GM19023 (cell line): ENCODE data around the gene TMTC3.

Experiments
- ATAC-seq: cut with Tn5 transposase; IDR thresholded peaks from one replicate; pipeline ENCODE4 v1.9.1; 2021; ENCODE audit warnings: mild to moderate bottlenecking, moderate library complexity; ENCODE audit not compliant: unreplicated experiment

TMTC3 gene

DNA sequence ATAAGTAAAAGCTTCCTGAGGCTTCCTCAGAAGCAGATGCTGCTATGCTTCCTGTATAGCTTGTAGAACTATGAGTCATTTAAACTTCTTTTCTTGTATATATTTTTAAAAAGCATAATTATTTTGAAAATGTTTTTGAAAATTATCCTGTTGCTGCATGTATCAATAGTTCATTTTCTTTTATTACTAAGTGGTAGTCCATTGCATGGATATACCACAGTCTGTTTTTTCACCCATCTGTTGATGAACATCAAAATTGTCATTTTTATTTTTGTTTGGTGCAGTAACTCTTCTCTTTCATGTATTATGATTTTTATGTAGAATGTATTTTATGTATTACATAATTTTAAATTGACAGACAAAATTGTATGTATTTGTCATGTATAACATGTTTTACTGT is 81.4 kb downstream of the TMTC3 start:
- ATAC-seq: no peak

DNA sequence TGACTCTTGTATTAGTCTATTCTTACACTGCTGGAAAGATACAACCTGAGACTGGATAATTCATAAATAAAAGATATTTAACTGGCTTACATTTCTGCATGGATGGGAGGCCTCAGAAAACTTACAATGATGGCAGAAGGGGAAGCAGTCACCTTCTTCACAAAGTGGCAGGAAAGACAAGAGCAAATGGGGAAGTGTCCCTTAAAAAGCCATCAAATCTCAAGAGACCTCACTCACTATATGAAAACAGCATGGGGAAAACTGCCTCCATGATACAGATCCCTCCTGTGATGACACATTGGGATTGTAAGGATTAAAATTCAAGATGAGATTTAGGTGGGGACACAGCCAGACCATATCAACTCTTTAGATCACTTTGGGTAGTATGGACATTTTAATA is 83.7 kb downstream of the TMTC3 start:
- no peak for ATAC-seq

- ATAC-seq: no peak
Observed at GRCh38 chr12:88227263-88227662, 85.2 kb downstream of the TMTC3 start.

DNA sequence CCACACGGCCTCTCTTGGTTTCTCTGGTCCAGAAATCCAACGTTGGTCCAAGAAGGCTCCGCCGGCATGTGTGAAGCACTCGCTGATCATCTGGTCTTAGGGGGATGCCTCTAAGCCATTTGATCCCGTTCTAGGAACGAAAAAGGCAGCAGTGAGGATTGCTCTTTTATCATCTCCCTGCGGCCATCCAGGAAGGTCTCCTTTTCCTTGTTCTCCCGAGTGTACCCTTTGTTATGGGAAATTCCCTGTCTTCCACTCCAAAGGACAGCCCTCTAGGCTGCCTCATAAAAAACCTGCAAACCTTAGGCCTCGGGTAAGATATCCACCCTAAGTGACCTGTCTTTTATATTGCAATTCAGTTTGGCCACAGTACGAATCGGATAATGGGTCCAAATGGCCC is 85.8 kb downstream of the TMTC3 start:
- no peak for ATAC-seq

DNA sequence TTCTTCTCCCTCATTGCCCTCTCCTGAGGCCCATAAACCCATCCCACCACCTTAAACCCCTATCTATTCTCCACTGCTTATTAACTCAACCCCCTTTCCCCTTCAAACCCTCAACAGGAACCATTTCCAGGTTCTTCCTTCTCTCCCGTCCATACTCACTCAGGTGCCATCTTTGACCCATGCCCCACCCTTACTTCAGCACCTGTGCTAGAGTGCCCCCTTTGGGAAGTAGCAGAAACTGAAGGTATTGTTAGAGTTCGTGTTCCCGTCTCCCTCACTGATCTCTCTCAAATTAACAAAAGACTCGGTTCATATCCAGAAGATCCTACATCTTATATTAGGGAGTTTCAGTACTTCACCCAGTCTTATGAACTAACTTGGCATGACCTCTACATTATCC is 86.6 kb downstream of the TMTC3 start:
- ATAC-seq: no peak

GRCh38 chr12:88230271-88230670 is 88.2 kb downstream of the TMTC3 start:
- no peak for ATAC-seq

DNA sequence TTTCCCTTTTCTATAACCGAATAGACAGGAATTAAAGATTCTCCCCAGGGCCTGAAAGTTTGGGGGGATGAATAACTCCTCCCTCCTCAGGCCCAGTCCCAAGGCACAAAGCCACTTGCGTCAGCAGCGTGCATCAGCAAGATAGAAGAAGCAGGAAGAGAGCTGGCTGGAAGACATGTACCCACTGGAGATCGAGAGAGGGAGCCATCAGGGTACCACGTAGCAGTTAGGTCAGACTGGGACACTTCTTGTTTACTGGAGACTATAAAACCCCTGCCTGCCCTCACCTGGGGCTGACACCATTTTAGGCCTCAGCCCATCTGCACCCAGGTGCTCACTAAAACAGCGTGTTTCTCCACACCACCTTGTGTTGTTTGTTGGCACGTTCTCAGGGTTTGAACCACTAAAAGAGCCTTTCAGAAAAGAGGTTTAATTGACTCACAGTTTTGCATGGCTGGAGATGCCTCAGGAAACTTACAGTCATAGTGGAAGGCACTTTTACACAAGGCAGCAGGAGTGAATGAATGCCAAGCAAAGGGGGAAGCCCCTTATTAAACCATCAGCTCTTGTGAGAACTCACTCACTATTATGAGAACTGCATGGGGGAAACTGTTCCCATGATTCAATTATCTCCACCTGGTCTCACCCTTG is 93.2 kb downstream of the TMTC3 start:
- ATAC-seq: no peak

DNA sequence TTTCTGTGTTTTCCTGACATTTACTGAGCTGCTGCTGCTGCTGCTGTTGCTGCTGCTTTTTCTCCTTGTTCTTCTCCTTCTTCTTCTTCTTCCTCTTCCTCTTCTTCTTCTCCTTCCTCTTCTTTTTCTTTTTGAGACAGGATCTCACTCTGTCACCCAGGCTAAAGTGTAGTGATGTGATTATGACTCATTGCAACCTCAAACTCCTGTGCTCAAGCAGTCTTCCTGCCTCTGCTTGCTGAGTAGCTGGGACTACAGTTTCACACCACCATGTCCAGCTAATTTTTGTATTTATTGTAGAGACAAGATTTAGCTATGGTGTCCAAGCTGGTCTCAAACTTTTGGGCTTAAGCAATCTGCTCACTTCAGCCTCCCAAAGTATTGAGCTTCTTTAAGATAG is 95.8 kb downstream of the TMTC3 start:
- no peak for ATAC-seq

DNA sequence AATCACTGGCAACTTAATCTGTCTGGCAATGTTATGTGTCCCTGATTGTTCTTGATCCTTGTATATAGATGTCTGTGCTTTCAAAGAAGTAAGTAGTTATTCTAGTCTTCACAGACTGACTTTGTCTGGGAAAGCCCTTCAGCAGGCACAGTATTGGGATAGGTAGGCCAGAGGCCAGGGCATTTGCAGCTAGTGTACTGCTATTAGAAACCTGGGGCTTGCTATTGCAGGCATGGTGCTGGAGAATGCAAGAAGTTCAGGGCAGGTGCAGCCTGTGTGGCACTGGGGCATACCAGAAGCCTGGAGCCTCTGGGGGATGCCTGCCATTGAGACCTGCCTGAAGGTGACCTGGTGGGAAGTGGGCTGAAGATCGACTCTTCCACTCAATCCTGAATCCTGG is 96.3 kb downstream of the TMTC3 start:
- no peak for ATAC-seq

DNA sequence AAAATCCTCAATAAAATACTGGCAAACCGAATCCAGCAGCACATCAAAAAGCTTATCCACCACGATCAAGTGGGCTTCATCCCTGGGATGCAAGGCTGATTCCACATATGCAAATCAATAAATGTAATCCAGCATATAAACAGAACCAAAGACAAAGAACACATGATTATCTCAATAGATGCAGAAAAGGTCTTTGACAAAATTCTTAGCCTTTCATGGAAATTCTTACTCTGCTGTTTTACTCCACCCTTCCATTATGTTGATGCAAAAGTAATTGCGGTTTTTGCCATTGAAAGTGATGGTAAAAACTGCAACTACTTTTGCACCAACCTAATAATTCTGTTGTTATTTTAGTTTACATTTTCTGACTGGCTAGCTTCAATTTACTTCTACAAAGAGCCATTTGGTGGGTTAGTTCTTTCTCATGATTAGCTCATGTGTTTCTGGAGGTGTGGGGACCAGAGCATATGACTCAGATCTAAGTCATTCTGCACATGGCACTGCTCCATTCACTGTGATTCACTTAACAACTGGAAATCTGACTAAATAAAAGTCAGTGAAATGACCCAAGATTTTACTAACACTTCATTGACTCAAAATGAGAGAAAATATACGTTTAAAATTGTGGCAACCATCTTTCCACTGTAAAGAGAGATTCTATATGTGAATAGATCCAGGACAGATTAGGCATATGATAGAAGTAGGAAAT is 99.9 kb downstream of the TMTC3 start:
- ATAC-seq: peak; percentile 62

DNA sequence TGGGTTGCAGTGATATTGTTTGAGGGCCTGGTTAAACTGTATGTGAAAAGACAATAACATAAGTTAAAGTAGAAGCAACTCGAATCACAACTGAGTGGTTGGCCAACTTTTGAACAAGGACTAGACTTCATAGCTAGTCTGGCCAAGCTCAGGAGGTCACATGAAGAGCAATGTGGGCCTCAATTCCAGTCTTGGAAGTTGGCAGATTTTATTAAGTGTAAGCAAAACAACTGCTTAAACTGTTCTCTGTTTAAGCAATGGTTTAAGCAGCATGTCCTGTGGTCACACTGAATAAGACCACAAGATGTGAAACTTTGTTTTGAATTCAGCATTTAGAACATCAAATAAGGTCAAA is 100.4 kb downstream of the TMTC3 start:
- peak; percentile 27 for ATAC-seq

DNA sequence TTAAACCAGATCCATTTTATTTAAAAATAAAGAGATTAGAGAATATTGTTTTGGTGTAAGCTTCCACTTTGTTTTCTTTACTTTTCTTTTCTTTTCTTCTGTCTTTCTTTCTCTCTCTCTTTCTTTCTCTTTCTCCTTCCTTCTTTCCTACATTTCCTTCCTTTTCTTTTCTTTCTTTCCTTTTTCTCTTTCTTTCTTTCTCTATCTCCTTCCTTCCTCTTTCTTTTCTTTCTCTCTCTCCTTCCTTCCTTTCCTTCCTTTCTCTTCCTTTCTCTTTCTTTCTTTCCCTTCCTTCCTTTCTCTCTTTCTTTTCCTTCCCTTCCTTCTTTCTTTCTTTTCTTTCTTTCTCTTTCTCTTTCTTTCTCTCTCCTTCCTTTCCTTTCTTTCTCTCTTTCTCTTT is 100.8 kb downstream of the TMTC3 start:
- no peak for ATAC-seq

DNA sequence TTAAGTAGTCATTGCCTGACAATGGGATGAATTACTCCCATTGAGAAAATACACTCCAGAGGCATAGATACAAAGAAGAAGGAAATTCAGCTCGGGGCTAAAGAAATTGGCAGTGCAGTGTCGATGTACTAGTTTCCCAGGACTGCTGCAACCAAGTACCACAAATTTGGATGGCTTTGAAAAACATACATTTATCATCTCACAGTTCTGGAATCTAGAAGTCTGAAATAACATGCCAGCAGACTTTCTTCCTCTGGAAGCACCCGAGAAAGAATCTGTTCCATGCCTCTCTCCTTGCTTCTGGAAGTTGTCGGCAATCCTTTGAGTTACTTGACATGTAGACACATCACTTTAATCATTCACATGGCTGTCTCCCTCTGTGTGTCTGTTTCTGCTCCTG is 101.9 kb downstream of the TMTC3 start:
- no peak for ATAC-seq

DNA sequence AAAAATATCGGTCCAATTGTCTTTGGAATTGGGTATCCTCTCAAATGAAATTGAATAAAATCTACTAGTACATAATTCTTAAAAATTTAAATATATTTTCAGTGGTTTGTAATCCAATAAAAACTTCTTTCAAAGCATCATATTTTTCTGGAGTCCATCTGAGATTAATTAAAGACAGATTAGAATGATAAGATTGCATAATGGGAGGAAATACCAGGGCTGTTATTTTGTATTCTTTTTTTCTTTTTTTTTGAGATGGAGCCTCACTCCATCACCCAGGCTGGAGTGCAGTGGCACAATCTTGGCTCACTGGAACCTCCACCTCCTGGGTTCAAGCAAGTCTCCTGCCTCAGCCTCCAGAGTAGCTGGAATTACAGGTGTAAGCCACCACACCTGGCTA is 103.8 kb downstream of the TMTC3 start:
- ATAC-seq: no peak

DNA sequence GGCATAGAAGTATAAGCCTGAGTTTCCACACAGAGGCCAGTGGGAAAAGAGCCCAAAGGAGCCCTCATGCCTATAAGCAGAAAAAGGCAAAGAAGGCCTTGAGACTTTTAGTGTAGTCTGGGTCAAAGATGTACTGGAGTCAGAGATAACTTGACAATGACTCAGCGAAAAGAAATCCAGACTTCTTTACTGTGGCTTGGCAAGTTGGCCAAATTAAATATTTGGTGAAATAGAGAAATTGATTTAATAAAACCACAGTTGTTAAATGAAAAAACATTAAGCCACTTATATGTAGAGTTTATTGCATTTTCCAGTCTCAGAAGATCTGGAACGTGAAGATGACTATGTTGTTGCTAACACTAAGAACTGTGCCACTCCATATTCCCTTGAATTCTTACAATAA is 105.1 kb downstream of the TMTC3 start:
- ATAC-seq: no peak

DNA sequence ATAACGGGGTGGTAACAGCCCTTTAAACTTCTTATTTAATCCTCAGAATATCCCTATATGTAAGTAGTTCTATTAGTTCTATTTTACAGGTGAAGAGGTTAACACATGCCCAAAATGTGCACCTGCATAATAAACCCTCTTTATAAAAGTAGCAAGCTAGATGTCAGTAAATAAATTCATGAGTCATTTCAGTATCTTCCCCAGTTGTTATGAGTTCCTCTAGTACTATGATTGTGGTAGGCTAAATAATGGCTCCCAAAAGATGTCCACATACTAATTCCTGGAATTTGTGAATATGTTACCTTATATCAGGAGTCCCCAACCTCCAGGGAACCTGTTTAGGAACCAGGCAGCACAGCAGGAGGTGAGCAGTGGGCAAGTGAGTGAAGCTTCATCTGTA is 106.5 kb downstream of the TMTC3 start:
- ATAC-seq: no peak
